Hematopoietic multipotent progenitor cell treated with erythropoietin and hydrocortisone succinate and interleukin-3 and kit ligand, for 6 days (in vitro differentiated cells): Measurements from ENCODE around the gene TICAM2.

Source experiments
- DNase-seq: peaks from one replicate; pipeline ENCODE4 v3.0.0-alpha.2; 2015

The TICAM2 gene

DNA sequence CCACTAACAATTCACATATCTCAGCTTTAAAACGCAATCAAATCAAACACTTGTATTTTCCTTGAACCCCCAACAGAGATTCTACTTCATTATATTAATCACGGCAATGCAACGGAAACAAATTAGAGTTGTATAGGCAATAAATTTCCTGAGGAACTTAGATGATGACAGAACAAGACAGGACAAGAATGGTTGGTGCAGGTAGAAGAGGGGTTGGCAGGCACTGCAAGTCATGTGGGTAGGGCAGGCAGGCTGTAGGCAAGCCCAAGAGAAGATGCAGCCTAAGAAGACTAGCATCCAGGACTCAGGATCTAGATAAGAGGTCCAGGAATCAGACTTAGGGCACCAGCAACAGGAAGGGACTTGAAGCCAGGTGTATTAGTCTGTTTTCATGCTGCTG, 41.1 kb downstream of the TICAM2 start:
- no peak for DNase-seq

DNA sequence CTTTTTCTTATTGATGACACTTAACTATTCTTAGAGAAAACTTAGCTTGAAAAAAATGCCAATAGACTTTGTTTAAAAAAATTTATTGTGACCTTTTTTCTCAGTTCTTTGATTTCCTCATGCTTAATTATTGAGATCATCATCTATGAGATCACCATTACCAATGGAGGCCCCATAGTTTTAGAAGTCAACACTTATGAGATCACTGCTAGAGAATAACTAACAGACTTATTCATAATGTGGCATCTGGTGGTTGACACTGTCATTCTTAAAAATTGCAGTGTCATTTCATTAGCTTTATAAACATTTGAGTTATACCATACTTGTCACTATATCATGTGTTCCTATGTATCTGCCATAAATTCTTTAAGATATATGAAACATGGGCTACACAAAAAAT, 42.8 kb downstream of the TICAM2 start:
- no peak for DNase-seq

DNA sequence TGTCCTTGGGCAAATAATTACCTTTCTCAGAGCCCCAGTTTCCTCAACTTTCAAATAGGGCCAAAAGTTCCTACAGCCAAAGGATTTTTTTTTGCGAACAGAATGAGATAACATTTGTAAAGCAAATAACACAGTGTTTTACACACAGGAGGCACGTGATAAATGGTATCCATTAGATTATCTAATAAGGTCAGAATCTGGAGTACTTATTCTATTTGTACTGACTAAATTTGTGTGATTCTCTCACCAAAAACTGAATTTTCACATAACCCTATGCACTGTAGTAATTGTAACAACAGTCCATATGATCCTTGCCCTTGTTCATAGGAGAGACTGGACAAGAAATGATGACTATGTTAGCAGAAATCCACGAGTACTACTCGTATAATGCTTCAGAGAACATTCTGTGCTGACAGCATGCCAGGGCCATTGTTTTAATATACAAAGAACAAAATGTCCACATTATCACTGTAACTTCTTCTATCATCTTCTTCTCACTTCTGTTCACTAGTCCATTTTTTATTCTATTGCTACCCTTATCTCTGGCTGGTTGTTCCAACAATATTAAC, 43.8 kb downstream of the TICAM2 start:
- no peak for DNase-seq

DNA sequence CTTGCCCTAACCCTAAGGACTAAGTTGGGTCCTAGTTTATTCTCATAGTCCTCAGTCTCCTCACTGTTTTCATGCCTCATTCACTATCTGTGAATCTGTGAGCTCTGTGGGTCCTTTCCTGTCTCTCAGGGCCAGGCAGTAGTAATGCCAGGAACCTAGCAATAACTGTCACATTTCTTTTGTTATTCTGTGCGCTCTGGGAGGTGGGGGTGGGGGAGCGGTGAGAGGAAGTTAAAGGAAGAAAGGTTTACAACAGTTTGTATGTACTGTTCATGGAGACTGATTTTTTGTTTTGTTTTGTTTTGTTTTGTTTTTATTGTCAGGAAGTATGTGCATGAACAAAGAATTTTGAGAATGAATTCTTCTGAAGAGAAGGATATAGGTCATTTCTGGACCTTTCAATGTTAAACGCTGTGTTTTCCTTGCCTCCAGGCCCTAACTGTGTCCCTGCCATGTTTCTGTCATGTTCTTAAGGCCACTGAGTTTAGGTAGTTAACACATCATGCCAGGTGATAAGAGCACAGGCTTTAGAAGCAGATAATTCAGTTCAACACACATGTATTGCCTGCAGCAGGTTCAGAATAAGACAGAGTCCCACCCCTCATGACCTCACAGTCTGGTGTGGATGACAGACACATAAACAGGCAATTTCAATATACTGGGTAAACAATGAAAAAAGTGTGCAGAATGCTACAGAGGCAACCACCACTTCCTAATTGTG, 44.5 kb downstream of the TICAM2 start:
- DNase-seq: peak; percentile 18

DNA sequence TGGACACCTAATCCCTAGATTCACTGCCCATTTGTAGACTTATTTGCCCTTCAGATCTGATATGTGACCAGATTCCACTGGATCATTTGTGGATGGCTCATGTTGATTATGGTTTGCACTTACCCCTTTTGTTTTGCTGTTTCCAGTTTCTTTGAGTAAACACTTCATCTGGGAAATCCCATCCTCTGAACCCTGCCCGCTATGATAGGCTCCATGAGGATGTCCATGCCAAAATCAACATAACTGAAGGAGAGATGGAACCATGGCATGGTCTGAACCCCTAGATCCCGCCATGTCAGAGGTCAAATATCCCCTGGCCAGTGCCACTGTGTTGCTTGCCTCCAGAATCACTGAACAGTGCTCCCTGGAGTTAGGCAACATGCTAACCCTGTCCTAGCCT, 46.0 kb downstream of the TICAM2 start:
- no peak for DNase-seq

DNA sequence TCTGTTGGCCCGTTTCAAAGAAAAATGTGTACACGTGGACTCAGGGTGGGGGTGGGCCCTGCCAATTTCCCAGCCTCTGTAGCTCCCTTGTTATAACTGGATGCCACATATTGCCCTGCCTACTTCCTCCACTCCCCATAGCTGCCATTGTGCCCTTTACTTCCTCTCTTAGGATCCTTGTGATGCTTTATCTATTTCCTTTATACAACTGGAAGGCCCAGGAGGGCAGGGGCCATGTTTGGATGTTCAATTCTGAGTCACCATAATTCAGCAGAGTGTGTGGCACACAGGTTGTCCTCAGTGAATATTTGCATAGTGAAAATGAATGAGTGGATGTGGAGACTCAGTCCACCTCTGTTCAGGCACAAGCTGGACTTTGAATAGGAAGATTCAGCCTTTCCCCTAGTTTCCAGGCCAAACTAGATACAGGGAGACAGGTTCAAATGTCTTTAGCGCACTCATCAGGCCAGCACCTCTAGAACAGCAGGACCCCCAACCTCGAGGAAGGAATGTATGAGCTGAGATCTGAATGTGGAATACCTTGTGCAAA, 47.1 kb downstream of the TICAM2 start:
- no peak for DNase-seq

DNA sequence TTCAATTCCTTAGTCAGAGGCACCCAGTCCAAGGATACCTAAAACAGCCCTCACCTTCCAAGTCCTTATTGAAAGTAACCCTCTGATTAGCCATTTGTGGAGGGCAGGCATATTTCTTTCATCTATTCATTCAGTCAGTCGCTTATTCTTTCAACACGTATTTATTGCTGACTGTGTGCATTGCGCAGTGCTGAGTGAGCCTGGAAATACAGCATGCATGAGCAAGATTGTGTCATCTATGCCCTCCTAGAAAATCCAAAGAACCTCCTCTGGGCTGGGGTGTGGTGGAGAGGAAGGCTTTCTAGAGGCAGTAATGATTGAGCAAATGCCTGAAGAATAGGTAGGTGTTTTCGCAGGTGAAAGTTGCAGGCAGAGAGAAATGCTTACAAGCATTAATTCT, 49.2 kb downstream of the TICAM2 start:
- DNase-seq: no peak

DNA sequence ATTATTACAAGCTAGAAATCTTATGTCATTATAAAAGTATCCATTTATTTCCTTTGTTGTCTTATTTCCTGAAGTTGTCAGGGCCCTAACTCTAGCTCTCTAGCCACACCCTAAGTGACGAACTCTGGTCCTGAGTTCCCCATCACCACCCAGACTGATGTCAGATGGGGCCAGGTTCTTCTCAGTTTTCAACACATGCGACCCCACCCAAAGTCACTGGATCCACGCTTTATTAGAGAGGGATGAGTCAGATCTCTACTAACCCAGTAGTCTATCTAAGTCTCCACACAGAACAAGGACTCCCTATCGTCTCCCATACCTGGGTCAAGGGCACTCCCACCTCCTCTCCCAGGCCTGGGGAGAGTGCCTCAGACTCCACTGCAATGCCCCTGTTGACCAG, 50.9 kb downstream of the TICAM2 start:
- DNase-seq: peak; percentile 59

DNA sequence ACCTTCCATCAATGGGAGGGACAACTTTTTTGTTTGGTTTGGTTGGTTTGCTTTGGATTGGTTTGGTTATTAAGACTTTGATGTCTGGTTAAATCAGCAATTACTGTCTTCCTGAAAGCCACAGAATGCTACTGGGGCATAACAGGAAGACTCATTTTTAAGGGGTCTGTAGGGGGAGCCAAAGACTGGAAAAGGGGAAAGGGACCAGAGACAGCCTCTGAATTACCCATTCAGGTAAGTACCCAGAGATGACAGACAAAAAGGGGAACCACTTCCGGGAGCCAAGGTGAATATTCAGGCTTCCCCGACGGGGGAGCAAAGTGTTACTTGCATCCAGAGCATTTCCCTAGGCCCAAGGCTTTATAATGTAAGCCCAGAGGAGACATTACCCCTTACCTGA, 53.1 kb downstream of the TICAM2 start:
- DNase-seq: peak; percentile 53

DNA sequence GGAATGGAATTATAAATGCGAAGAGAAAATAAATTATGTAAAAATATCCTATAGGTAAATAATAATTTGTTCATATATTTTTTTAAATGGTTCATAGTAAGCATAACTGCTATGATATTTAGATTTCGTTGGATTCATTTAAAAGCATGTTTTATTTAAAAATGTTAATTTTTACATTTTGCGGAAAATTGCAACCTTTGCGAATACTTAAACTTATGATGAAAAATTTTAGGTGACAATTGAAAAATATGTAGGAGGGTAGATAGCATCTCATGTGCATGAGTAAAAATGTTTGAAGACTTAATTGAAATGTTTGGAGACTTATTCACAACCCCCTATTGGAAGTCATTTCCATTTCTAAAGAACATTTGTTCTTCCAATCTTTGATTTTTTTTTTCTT, 53.6 kb downstream of the TICAM2 start:
- no peak for DNase-seq

DNA sequence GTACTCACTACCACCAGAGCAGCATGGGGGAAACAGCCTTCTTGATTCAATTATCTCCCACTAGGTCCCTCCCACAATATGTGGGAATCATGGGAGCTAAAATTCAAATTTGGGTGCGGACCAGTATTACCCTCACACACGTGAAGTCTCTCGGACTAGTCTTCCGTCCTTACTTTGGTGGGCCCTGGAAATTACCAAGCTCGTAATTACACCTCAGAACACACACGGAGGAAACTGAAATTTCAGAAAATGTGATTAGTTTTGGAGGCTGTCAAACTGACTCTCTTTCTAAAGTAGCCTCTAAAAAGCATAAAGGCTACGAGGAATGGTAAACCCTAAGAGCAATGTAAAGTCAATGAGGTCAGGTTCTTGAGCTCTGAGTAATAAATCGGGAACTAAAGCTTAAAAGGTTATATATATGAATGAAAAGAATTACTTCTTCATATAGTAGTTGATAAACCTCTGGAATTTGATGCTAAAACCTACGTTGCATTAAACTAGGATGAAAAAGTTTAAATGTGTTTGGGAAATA, 56.9 kb downstream of the TICAM2 start:
- DNase-seq: no peak

DNA sequence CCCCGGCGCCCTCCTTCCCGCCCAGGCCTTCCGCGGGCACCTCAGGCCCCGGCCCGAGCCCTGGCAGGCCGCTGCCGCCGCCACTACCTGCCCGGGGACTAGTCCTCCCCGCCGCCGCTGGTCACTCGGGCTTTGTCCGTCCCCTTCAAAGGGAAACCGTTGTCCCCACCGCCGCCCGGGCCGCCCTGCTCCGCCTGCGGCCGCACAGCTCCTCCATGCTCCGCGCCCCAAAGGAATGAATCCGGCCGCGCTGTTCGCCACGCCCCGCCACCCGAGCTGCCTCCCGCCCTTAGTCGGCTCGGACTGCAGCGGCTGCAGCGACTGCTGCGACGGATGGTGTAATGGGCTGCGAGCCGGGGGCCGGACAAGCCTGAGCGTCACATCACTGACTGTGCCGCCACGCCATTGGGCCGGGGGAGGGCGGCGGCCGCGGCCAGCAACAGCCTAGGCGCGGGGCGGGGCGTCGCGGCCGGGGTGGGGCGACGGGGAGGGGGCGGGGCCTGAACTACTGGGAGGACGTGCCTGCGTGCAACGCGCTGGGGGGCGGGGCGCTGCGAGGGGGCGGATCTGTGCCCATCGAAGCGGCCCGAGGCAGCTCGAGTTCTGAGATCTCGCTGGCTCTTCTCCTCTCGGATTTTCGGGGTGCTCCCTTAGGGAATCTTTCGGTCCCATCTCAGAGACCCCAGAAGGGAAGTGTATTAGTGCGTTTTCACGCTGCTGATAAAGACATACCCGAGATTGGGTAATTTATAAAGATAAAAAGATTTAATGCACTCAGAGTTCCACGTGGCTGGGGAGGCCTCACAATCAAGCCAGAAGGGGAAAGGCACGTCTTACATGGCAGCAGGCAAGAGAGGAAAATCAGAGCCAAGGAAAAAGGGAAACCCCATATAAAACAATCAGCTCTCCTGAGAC, 57.6 kb downstream of the TICAM2 start, which contains the start of gene FEM1C:
Gene FEM1C, minus strand, starts transcription at position 340 of the 915 bp plus-strand sequence. CDS start 1,282 bp downstream, outside the sequence.
- DNase-seq: peak; percentile 97

DNA sequence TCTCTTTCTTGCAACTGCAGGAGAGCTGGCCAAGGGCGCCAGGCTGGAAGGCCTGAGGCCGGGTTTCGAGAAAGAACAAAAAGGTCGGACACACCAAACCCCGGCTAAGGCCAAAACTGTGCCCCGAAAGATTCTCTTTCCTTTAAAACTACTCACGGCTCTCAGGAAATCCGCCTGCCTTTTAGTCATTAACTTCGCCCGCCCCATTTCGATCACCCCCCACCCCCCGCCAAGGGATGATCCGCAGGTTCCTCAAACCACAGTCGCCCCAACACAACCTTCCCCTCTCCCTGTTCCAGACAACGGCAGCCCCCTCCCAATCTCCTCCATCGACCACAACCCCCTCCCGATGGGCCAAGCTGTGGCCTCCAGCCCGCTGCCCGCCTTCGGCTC, 58.2 kb downstream of the TICAM2 start:
- peak; percentile 72 for DNase-seq

DNA sequence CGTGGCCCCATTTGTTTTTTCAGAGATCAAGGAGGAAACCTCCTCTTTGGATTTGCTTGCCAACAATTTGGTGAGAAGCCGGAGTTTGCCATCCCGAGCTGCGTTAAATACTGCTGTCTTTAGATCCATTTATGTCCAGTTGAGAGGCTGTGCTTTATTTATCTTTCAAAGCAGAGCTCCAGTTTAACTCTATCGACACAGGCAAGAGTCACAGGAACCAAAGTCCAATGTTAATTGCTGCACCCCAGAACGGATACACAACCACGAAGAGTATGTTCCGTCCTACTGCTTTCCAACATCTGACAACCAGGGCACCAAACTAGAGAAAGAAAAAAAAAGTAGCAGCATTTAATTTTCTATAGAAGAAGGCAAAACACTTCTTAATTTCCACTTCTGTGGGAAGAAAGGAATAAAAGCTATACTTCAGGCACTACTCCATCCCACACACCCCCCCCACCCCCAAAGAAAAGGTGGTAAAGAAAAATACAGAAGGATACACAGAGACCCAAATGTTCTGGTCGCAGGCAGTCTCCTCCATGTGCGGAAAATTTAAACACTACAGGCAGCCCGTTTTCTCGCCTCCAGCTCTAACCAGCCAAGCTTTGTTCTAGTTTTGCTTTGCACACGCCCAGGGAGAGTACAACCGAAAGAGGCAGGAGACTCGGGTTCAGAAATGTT, 58.8 kb downstream of the TICAM2 start:
- peak; percentile 65 for DNase-seq

DNA sequence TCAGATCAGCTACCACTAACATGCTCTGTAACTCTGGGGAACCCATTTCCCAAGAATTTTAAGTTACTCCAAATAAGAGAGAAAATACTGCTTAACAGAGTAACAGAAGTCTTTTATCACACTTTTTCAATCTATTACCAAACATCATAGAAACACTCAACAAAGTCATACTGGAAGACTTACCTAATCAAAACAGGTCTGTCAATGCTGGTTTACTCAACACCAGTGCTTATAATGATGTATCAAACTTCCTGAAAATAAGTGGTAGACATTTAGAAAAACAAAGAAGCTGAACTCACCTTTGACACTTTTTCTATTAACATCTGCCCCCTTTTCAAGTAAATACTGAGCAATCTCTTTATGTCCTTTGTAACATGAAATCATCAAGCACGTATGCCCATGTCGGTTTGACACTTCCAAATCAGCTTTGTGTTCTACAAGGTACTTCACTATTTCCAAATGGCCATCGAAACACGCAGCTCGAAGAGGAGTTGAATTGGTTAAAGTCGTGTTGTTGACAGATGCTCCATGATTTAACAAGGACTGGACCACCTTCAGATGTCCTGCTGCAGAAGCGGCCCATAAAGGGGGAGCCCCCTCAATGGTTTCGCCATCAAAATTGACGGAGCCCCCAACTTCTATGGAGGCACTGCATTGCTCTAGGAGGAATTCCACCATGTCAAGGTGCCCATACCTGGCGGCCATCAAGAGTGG, 59.5 kb downstream of the TICAM2 start:
- peak; percentile 13 for DNase-seq

DNA sequence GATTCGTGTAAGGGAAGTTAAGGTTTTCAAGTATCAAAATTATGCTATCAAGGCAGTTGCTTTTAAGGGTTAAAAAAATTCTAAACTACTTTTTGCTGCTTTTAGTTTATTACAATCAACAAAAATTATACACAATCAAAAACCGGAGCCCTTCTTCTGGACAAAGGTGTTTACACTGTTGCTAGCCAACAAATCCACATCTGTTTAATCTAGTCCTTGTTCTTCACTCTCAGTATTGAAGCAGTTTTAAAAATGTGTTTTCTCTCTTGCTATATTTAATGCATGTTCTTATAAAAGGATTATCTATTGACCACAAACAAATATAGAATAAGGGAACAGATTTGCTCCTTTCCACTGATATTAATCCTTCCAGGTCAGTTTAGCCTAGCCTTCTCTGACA, 60.2 kb downstream of the TICAM2 start:
- DNase-seq: peak; percentile 12

DNA sequence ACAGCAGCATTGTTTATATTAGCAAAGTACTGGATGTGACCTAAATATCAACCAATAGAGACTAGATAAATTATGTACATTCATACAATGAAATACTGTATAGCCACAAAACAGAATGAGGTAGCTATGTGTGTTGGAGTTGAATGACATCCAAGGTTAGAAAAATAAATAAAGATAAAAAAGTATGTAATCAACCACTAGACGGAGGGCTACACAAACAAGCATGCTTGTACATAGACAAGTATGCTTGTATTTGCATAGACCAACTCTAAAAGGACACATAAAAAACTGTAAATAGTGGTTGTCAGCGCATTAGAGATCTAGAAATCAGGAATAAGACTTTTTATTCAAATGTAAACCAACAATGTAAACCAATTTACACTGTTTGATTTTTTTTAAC, 60.7 kb downstream of the TICAM2 start:
- no peak for DNase-seq

DNA sequence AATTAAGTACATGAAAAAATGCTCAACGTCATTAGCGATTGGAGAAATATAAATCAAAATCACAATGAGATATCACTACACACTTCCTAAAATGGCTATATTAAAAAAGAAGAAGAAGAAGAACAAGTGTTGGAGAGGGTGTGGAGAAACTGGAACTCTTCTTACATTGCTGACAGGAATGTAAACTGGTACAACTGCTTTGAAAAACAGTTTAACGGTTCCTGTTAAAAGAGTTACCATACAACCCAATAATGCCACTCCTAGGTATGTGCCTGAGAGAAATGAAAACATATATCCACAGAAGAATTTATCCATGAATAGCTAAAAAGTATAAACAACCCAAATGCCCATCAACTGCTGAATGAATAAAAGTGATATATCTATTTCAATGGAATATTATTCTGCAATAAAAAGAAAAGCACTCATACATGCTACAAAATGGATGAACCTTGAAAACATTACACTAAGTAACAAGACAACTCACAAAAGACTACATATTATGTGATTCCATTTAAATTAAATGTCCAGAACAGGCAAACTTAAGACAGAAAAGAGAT, 66.7 kb downstream of the TICAM2 start:
- DNase-seq: no peak

DNA sequence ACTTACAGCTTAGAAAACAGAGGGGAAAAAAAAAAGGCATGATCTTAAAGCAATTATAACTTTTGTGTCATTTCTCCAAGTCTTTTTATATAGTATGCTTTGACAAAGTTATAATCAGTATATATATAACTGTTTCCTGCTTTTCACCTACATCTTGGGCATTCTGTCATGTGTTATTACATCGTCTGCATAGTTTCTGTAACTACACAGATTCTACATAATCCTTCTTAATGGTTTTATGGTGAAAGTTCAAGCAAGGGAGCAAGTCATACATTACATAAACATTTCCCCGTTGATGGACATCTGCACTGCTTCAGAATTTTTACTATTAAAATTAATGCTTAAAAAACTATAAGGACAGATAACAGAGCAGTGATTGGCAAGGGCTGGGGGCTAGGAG, 69.8 kb downstream of the TICAM2 start:
- DNase-seq: no peak

DNA sequence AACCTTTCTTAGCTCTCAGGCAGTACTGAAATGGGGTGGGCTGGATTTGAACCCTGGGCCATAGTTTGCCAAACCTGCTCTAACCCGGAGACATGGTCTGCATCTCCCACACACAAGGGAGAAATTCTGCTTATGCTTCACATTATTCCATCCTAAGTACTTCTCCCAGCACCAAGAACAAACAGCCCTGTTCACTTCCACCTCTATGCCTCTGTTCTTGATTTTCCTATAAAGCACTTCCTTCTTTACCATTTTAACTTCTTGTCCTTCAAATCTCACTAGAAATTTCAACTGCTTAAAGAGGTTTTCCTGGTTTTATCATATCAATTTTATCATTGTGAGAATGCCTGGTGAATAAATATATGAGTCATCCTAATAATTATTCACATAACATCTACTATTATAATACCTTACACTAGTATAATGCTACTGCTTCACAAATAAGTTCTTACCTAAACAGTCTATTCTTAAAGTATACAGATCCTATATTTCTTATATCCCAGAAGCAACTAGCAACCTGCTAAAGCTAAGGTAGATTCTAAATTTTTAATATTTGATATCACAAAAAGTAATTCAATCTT, 70.4 kb downstream of the TICAM2 start:
- no peak for DNase-seq

DNA sequence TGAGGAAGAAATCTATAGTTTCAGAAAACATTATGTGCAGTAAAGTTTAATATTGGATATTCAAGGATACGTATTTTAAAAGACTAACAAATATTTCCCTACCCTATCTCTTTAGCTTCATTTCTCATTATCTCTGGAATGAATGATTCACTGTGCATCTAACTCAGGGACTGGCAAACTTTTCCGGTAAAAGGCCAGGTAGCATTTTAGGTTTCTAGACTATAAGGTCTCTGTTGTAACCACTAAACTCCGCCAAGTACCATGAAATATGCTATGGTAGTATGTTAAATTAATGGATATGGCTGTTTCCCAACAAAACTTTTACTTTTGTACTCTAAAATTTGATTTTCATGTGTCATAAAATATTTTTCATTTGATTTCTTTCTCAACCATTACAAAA, 70.9 kb downstream of the TICAM2 start:
- no peak for DNase-seq
